Stimulated activated CD8-positive, alpha-beta memory T cell treated with anti-CD3 and anti-CD28 coated beads, Interleukin-15, amount 100 ng/mL, for 24 hours (primary cell): ENCODE data around the gene ZMYND8.
A peak's percentile ranks its signal among the peaks of the same experiment; 100 is the strongest.

ENCODE experiments used
- DNase-seq: peaks from one replicate; pipeline ENCODE4 v3.0.0-alpha.2; 2020; ENCODE audit warnings: low read depth

Gene ZMYND8

GRCh38 chr20:47332381-47333206 is 23.9 kb downstream of the ZMYND8 start:
- no peak for DNase-seq

- DNase-seq: no peak
These were observed 25.4 kb downstream of the ZMYND8 start for GRCh38 chr20:47330933-47331708.

- DNase-seq: no peak
These were observed 26.4 kb downstream of the ZMYND8 start for GRCh38 chr20:47330071-47330470.

DNA sequence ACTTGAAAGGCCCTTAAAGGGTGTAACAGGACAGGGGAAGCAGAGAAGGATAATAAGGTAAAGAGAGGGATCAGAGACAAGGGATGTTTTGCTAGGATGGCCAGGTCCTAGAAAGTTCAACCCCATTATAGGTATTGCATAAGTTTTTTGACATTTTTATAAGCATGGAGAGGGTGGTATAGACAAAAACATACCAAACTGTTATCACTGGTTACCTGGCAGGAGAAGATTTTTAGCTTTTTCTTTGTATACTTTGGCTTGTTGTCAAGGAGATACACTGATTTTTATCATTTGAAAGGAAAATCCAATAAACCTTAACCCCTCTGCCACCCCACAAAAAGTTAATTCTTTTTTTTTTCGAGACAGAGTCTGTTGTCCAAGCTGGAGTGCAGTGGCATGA is 28.4 kb downstream of the ZMYND8 start:
- DNase-seq: no peak

DNA sequence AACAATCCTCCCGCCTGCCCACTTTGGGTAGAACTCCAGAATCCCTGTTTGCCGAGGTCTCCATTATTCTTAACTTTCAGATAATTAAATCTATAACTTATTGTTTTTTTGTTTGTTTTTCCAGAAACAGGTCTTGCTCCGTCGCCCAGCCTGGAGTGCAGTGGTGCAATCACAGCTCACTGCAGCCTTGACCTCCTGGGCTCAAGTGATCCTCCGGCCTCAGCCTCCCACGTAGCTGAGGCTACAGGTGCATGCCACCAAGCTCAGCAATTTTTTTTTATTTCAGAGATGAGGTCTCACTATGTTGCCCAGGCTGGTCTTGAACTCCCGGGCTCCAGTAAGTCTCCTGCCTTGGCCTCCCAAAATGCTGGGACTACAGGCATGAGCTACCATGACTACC is 28.8 kb downstream of the ZMYND8 start:
- DNase-seq: no peak

GRCh38 chr20:47326658-47327268 is 29.7 kb downstream of the ZMYND8 start:
- no peak for DNase-seq

- DNase-seq: no peak
These were observed 31.3 kb downstream of the ZMYND8 start for GRCh38 chr20:47325242-47325641.

DNA sequence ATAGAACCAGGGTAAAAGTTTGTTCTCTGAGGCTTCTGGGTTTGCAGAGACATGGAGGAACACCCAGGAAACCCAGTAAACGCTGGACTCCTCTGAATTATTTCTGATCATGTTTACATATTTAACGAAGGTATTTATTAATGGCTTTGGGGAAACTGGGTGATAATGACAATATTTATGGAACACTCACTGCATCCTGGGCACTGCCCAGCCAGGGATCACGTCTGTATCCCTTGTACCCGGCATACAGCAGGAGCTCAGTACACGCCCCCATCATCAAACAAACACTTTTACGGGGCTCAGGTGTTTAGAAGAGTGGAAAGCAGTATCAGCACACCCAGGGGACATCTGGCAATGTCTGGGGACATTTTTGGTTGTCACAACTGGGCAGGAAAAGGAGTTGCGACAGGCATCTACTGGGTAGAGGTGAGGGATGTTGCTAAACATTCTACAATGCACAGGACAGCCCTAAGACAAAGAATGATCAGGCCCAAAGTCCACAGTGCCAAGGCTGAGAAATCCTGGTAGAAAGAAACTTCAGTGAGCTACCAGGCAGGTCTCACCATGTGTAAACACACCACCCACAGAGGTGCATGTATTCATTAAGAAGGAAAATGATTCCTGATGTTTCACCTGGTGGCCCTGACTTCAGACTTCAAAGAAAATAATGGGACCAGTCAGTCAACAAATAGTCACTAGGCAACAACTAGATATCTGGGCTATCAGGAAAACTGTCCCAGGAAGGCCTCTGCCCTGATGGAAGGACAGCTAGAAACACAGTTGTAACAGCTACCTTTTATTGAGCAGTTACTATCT is 35.3 kb downstream of the ZMYND8 start:
- DNase-seq: no peak

DNA sequence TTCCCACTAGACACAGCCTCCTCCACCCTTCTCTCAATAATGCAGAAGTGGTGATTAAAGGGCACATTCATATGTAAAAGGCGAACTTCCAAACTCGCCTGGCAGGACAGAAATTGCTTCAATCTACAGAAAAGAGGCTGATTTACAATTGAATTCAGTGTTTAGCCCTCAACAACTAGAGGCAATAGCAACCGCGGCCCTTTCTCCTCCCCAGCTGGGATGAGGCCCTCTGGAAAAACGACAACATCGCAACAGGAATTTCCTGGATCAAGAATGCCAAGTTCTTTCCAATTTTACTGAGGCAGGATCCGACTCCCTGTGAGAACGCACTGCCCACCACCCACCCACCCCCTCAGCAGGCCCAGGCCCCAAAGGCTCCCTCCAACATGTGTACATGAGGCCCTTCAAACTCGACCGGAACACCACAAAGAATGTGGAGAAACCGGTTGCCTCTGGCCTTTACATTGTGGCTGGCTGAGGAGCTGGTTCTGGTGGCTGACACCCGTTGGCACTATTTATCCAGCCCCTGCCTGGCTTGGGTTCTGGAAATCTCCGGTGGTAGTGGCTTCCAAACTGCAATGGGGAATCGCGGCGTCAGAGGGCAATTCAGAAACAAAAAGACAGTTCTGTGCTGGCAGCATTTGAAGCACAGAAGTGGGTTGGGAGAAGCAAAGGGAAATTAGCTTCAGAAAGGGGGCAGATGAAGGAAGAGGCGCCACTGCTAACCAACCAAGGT is 36.8 kb downstream of the ZMYND8 start:
- DNase-seq: no peak

- DNase-seq: no peak
These were observed 37.6 kb downstream of the ZMYND8 start for GRCh38 chr20:47318586-47319516.

DNA sequence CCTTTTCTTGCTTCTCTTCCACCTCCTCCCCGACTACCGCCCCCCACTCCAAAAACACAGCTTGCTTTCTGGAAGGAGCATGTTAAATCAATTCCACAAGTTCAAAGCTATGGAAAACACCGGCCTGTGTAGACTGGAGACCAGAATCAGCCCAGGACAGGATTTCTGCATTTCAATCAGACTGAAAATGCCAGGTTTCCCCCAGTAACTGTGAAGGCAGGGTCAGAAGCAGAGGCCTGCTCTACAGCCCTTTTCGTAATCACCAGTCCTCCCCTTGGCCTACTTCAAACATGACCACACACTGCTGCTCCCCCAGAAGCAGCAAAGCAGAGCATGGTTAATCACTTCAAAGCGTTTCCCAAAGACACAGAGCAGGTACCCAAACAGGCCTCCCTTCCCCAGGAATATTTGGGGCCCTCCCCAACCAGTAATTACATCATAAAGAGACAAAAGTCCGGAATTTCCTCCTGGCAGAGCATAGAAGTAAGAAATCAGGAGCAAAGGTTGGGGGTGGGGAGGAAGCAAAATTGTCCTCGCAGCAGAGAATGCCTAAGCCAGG is 38.4 kb downstream of the ZMYND8 start:
- DNase-seq: no peak

GRCh38 chr20:47317127-47317895 is 39.2 kb downstream of the ZMYND8 start:
- DNase-seq: peak; percentile 7

GRCh38 chr20:47316776-47317126 is 39.7 kb downstream of the ZMYND8 start:
- no peak for DNase-seq

DNA sequence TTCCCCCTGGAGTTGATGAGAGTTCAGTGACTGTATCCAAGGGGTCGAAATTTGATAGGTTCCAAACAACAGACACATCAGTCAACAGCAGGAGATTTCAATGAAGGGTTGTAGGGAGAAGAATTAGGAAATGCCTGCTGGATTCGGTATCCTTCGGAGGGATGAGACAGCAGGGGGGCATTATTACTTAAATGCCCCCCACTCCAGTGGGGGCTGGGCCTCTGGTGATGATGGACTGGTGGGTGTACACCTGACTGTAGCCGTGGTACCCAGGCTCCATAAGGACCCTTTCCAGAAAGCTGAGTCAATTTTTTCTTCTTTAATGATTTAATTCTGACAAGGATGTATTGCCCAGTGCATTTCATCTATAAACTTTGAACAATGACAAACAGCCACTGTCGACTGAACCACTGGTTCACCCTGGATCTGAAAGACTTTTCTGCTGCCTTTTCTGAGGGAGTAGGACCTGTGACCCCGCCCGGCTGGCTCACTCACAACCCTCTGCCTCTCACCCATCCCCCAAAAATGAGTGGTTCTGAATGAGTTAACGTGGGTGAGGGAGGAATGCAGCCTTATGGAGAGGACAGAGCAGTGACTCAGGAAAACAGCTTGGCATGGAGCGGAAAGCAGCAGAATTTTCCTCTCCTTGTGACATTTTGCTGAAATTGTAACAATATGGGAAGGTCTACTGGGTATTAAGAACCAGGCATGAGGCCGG is 41.0 kb downstream of the ZMYND8 start:
- DNase-seq: no peak

DNA sequence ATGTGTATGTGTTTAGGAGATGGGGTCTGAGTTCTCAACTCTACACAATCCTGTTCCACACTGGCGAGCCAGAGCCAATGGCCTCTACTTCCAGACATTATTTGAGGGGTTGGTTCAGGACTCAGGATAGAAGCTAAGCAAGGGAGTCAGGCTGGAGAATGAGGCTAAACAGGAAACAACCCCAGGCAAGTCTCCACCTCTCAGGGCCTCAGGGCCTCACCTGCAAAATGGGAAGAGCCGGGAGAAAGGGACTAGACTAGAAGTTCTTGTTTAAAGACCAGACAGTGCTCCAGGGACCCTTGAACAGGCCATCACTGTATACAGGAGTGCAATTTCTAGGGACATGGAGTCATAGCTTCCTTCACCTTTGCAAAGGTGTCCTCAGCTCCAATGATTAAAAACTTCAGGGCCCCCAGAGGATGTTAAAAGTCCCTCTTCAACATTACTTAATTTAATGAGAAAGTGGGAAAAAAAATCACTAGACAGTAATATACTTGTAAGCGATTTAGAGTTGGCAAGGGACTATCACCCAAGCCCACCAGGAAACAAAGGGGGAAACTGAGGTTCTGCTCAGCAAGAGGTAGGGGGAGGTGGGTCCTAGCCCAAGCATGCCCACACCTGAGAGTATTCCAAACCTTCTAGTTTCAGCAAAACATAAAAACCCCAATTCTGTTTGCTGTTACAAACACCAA is 41.7 kb downstream of the ZMYND8 start:
- no peak for DNase-seq

- DNase-seq: no peak
These were observed 44.4 kb downstream of the ZMYND8 start for GRCh38 chr20:47311967-47312681.

DNA sequence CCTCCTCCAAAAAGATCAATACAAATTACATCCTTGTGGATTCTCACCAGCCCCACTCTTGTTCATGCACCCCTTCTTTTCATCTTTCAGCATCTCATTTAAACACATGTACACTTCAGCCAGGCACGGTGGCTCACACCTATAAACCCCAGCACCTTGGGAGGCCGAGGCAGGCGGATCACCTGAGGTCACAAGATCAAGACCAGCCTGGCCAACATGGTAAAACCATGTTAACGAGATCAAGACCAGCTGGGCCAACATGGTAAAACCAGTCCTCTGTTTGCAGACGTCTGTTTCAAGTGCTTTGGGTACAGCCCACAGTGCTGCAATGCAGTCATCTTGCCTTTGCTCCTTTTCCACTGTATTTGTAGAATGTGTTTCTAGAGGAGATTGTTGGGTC is 45.3 kb downstream of the ZMYND8 start:
- no peak for DNase-seq
